Natural killer cell (primary cell): ENCODE results near the gene SH3BP1. TPM values are rescaled to one million over a fixed set of nuclear protein-coding genes. Genes with fewer than 3 reads are reported as not detected.

Experiments
- ATAC-seq, 3 donors: fragments of 150-1000 bp in 2 of 3; fragments of 200-7000 bp in 1 of 3; cut with Tn5 transposase; 1 replicate in 1 of 3; 2 replicates in 2 of 3; pipeline ENCODE4 v1.10.0; 2021; ENCODE audit warnings: mild to moderate bottlenecking in 2 of 3, moderate library complexity in 2 of 3
- DNase-seq, 2 donors: peaks; one replicate each; pipeline versions ENCODE4 v3.0.0 to v3.0.0-alpha.2; 2013 to 2021; ENCODE audit warnings: mixed read lengths in 1 of 2
- H3K27ac ChIP-seq: one replicate; pipeline ENCODE4 v1.5.1; 2013; ENCODE audit warnings: mild to moderate bottlenecking, low read length
- H3K27me3 ChIP-seq: one replicate; pipeline ENCODE4 v1.6.1; 2013; ENCODE audit warnings: low read length; ENCODE audit not compliant: control insufficient read depth, insufficient read depth
- H3K36me3 ChIP-seq: one replicate; pipeline ENCODE4 v1.6.1; 2013; ENCODE audit warnings: low read length; ENCODE audit not compliant: control insufficient read depth, insufficient read depth
- H3K4me1 ChIP-seq: one replicate; pipeline ENCODE4 v1.6.1; 2013; ENCODE audit warnings: low read length; ENCODE audit not compliant: control insufficient read depth, insufficient read depth
- H3K4me3 ChIP-seq: one replicate; pipeline ENCODE4 v1.5.1; 2013; ENCODE audit warnings: low read length
- H3K9me3 ChIP-seq: one replicate; pipeline ENCODE4 v1.6.1; 2013; ENCODE audit warnings: low read length; ENCODE audit not compliant: control insufficient read depth, insufficient read depth
- H3K27ac Mint-ChIP-seq, 2 donors: one replicate each; pipeline ENCODE4 v1.8.0; 2022; ENCODE audit warnings: mild to moderate bottlenecking in 2 of 2, mixed read lengths in 2 of 2, moderate library complexity in 1 of 2
- H3K27me3 Mint-ChIP-seq, 2 donors: one replicate each; pipeline ENCODE4 v1.8.0; 2022; ENCODE audit warnings: low read depth in 2 of 2, mixed read lengths in 2 of 2
- H3K36me3 Mint-ChIP-seq: one replicate; pipeline ENCODE4 v1.8.0; 2022; ENCODE audit warnings: mixed read lengths
- H3K4me1 Mint-ChIP-seq, 2 donors: one replicate each; pipeline ENCODE4 v1.8.0; 2022; ENCODE audit warnings: mixed read lengths in 2 of 2
- H3K4me3 Mint-ChIP-seq: one replicate; pipeline ENCODE4 v1.8.0; 2022; ENCODE audit warnings: mild to moderate bottlenecking, moderate library complexity, mixed read lengths
- H3K9me3 Mint-ChIP-seq, 2 donors: one replicate each; pipeline ENCODE4 v1.8.0; 2022; ENCODE audit warnings: mixed read lengths in 2 of 2
- WGBS: methylation state at CpG from one replicate; pipeline ENCODE4 v1.1.7; 2013; ENCODE audit warnings: missing lambda C conversion rate; ENCODE audit not compliant: insufficient coverage; 5-methylcytosine and 5-hydroxymethylcytosine counted together
- intact Hi-C: fragments of 100-400 bp; cut with micrococcal nuclease; formaldehyde crosslinking; loops from one replicate; pipeline ENCODE4 v1.14.2; 2022
- total RNA-seq, 4 donors: library from RNA; stranded (reverse); fragments of 120-200 nt in 1 of 4; gene quantifications; one replicate each; pipeline versions ENCODE4 v1.2.3 to v1.2.4, GENCODE V29; 2013 to 2022
- TF ChIP-seq, protein P1 (sequence below): fragments of 200-600 bp; IDR thresholded peaks from one replicate; pipeline ENCODE4 v1.8.0; 2022; ENCODE audit warnings: antibody characterized with exemption

Gene SH3BP1
- total RNA-seq, 3 donors from 2014 or later (not counting 1 experiment from before 2014, with no cell fraction given), result 163 to 189 (median 163) TPM

- Mint-ChIP-seq H3K36me3 (no peaks in the 10 kb centered on the region), H3K4me3 (no peak overlapping the region), H3K4me1 (peaks cover 29 to 32% of the 10 kb centered on the region in 2 donors), H3K27me3 (peaks cover 0 to 4% of the 10 kb centered on the region in 2 donors), H3K27ac (no peak overlapping the region), H3K9me3 (no peaks in the 10 kb centered on the region)
- Histone ChIP-seq H3K4me3 (no peak overlapping the region), H3K36me3 (no peaks in the 10 kb centered on the region), H3K27me3 (no peaks in the 10 kb centered on the region), H3K27ac (no peak overlapping the region), H3K9me3 (no peaks in the 10 kb centered on the region), H3K4me1 (peaks cover 37% of the 10 kb centered on the region)
- WGBS, result 86% methylated on average over 6 of the region's 6 CpGs
- intact Hi-C loops, result no loop called here
- ATAC-seq (no peak), DNase-seq (no peak)
- TF ChIP-seq, protein P1, sequence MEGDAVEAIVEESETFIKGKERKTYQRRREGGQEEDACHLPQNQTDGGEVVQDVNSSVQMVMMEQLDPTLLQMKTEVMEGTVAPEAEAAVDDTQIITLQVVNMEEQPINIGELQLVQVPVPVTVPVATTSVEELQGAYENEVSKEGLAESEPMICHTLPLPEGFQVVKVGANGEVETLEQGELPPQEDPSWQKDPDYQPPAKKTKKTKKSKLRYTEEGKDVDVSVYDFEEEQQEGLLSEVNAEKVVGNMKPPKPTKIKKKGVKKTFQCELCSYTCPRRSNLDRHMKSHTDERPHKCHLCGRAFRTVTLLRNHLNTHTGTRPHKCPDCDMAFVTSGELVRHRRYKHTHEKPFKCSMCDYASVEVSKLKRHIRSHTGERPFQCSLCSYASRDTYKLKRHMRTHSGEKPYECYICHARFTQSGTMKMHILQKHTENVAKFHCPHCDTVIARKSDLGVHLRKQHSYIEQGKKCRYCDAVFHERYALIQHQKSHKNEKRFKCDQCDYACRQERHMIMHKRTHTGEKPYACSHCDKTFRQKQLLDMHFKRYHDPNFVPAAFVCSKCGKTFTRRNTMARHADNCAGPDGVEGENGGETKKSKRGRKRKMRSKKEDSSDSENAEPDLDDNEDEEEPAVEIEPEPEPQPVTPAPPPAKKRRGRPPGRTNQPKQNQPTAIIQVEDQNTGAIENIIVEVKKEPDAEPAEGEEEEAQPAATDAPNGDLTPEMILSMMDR, result no peak
Measured at GRCh38 chr22:37604074-37604473, 35.4 kb upstream of the SH3BP1 start.

DNA sequence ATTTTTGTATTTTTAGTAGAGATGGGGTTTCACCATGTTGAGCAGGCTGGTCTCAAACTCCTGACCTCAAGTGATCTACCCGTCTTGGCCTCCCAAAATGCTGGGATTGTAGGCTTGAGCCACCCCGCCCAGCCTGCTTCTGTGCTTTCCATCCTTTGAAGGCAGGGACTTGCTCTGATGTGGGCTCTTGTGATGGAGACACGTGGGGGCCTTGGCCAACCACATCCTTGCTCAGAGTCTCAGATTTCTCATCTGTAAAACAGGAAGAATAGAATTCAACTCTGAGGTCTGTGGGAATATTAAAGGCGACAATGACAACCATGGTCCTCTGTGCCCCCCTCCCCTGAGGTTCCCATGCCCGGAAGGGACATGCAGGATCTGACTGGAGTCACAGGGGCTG lies 34.6 kb upstream of the SH3BP1 start:
- H3K27ac Mint-ChIP-seq, result peak overlapping the region; percentile 71 to 83
- no peaks in the 10 kb centered on the region for H3K9me3 Mint-ChIP-seq
- H3K36me3 Mint-ChIP-seq, result no peaks in the 10 kb centered on the region
- H3K27me3 ChIP-seq, result no peaks in the 10 kb centered on the region
- intact Hi-C loops, result loop anchor here (5.0 kb wide), 3 partner anchors 72 to 257 kb away; partner anchors contain the start of genes LGALS1 and TRIOBP
- 4% methylated on average over 5 of the region's 5 CpGs for WGBS
- ATAC-seq, result no peak
- TF ChIP-seq, protein P1, result no peak
- H3K27ac ChIP-seq, result peak overlapping the region; percentile 17
- H3K27me3 Mint-ChIP-seq, result peaks cover 0 to 4% of the 10 kb centered on the region in 2 donors
- no peak overlapping the region for H3K4me3 ChIP-seq
- peaks cover 45% of the 10 kb centered on the region for H3K4me1 ChIP-seq
- H3K36me3 ChIP-seq, result no peaks in the 10 kb centered on the region
- peak overlapping the region; percentile 18 for H3K4me3 Mint-ChIP-seq
- H3K4me1 Mint-ChIP-seq, result peaks cover 37 to 40% of the 10 kb centered on the region in 2 donors
- DNase-seq, result peak in 1 of 2 donors; percentile 87
- H3K9me3 ChIP-seq, result no peaks in the 10 kb centered on the region

DNA sequence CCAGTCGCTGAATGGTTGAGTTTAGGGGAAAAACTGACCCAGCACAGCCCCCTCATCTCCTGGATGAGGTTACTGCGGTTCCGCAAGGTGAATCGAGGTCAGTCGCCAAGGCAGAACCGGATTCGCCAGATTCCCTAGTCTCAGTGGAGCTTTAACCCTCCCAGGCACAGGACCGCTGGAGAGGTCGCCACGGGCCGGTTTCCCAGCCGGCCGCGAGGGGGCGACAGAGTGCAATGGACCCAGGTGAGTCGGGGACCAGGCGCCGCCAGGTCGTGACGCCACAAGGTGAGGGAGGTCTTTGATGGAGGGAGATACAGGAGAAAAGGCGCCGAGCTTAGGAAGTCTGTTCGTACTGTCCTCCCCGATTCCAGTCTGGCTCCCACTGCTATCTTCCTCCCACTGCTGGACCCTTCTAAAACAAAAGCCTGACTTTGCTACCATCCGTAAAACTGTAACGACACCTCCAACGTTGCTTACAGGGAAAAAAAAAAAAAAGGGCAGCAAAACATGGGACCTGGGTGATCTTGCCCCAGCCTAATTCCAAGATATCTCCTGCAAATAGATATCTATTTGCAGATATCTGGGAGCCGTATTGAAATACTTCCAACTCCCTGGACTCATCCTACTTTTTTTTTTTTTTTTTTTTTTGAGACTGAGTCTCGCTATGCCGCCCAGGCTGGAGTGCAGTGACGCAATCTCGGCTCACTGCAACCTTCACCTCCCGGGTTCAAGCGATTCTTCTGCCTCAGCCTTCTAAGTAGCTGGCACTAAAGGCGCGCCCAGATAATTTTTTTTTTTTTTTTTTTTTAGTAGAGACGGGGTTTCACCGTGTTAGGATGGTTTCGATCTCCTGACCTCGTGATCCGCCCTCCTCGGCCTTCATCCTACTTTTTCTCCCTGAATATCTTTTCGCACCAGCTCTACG lies 32.2 kb upstream of the SH3BP1 start:
- intact Hi-C loops, result loop anchor here (5.0 kb wide), 3 partner anchors 70 to 255 kb away; partner anchors contain the start of genes LGALS1 and TRIOBP
- no peaks in the 10 kb centered on the region for H3K9me3 Mint-ChIP-seq
- Histone ChIP-seq H3K27me3 (no peaks in the 10 kb centered on the region), H3K36me3 (no peaks in the 10 kb centered on the region), H3K4me1 (peaks cover 61% of the 10 kb centered on the region), H3K9me3 (no peaks in the 10 kb centered on the region), H3K27ac (peak overlapping the region; percentile 94), H3K4me3 (peak overlapping the region; percentile 20)
- H3K4me1 Mint-ChIP-seq, result peaks cover 37 to 51% of the 10 kb centered on the region in 2 donors
- no peaks in the 10 kb centered on the region for H3K27me3 Mint-ChIP-seq
- peak in 1 of 3 donors; percentile 13 for ATAC-seq
- peak overlapping the region; percentile 87 for H3K4me3 Mint-ChIP-seq
- WGBS, result 2% methylated on average over 41 of the region's 44 CpGs
- peak; percentile 85 to 95 for DNase-seq
- no peaks in the 10 kb centered on the region for H3K36me3 Mint-ChIP-seq
- TF ChIP-seq, protein P1, result peak; percentile 98
- H3K27ac Mint-ChIP-seq, result peak overlapping the region; percentile 98 to 99
